Right cardiac atrium (tissue), 5 donors: ENCODE results near the gene DGCR2. TPM values are rescaled to one million over a fixed set of nuclear protein-coding genes. Genes with fewer than 3 reads are reported as not detected.
"Not testable (repeated sequence)": the region's sequence is repeated elsewhere in the genome, so short reads cannot be mapped to it uniquely, and the experiment has no call there.

Experiments used
- ATAC-seq, 2 donors: fragments of 200-7000 bp; cut with Tn5 transposase; one replicate each; pipeline versions ENCODE4 v1.8.0 to v1.9.1; 2020; ENCODE audit warnings: moderate library complexity in 2 of 2, mild to moderate bottlenecking in 1 of 2
- DNase-seq, 3 donors: peaks; one replicate each; pipeline ENCODE4 v3.0.0-alpha.2; 2020
- H3K27ac ChIP-seq: one replicate; pipeline ENCODE4 v1.5.1; 2013; ENCODE audit warnings: mild to moderate bottlenecking, low read length, control low read depth, moderate library complexity
- H3K27me3 ChIP-seq: one replicate; pipeline ENCODE4 v1.6.1; 2013; ENCODE audit not compliant: control insufficient read depth, insufficient read depth
- H3K4me1 ChIP-seq: one replicate; pipeline ENCODE4 v1.6.1; 2013; ENCODE audit warnings: low read length; ENCODE audit not compliant: control insufficient read depth, insufficient read depth
- H3K4me3 ChIP-seq: one replicate; pipeline ENCODE4 v1.5.1; 2013; ENCODE audit warnings: low read length, control low read depth
- H3K9me3 ChIP-seq: one replicate; pipeline ENCODE4 v1.6.1; 2013; ENCODE audit warnings: low read length; ENCODE audit not compliant: control insufficient read depth
- WGBS: extraction: QIAGEN DNeasy Blood & Tissue Kit; methylation state at CpG from one replicate; pipeline ENCODE4 v1.1.7; 2013; 5-methylcytosine and 5-hydroxymethylcytosine counted together
- intact Hi-C, 4 donors: fragments of 100-400 bp; cut with DNase I; formaldehyde crosslinking; loops; one replicate each; pipeline versions ENCODE4 v1.11.0 to v1.14.0; 2022 to 2023
- polyA plus RNA-seq: library from polyadenylated mRNA; stranded (reverse); fragments of 200-250 nt; gene quantifications from one replicate; pipeline ENCODE4 v1.2.3, GENCODE V29; 2013
- total RNA-seq, 4 donors: library from RNA; stranded (reverse); fragmentation: NEBNext Ultra II Directional; extraction: Animal tissue kit (Norgen Biotek cat#: 25700); gene quantifications; one replicate each; pipeline ENCODE4 v1.2.1, GENCODE V29; 2021
- donor health status: healthy with polysubstance abuse.
- donor health status: DM: no; HTN: yes; CAD: no.
- donor health status: DM: no; HTN: no; CAD: no.
- donor health status: DM: no; HTN: yes; CAD: no; lungs with severe emphysema.
- donor health status: DM: yes; HTN: yes; CAD: no.

DGCR2 gene
- total and polyA plus RNA-seq, 5 donors = 28.9 to 38.8 (median 34.9) TPM

DNA sequence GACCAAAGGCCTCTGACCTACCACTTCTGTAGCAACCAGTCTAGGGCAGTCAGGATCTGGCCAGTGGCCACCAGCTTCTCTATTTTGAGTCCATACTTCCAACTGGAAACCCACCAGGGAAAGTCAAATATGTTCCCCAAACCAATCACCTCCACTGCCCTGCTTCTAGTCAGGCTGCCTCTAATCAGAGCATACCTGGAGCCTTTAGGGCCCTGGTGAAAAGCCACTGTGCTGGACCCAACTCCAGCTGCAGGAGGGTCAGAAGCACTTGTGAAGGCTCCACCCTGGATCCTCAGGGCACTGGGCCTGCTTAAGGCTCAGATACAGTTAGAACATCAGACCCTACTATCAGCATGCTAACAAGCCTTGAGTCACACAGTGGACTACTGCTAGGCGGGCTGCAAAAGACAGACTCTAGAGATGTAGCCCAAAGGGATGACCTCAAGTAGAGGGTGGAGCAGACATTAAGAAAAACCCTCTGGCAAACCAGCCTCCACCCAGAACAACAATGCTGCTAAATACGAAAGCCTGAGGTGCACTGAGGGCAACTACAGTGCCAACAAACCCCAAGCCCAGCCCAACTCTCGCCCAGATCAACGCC, 69.2 kb downstream of the DGCR2 start:
- ATAC-seq (peak in 1 of 2 donors; percentile 34), DNase-seq (no peak)
- 93% methylated on average over 4 of the region's 4 CpGs for WGBS
- no peak overlapping the region for H3K4me3 ChIP-seq
- no peaks in the 10 kb centered on the region for H3K27me3 ChIP-seq
- H3K27ac ChIP-seq = no peak overlapping the region
- no peaks in the 10 kb centered on the region for H3K4me1 ChIP-seq
- no peaks in the 10 kb centered on the region for H3K9me3 ChIP-seq
- intact Hi-C loops = no loop called here

DNA sequence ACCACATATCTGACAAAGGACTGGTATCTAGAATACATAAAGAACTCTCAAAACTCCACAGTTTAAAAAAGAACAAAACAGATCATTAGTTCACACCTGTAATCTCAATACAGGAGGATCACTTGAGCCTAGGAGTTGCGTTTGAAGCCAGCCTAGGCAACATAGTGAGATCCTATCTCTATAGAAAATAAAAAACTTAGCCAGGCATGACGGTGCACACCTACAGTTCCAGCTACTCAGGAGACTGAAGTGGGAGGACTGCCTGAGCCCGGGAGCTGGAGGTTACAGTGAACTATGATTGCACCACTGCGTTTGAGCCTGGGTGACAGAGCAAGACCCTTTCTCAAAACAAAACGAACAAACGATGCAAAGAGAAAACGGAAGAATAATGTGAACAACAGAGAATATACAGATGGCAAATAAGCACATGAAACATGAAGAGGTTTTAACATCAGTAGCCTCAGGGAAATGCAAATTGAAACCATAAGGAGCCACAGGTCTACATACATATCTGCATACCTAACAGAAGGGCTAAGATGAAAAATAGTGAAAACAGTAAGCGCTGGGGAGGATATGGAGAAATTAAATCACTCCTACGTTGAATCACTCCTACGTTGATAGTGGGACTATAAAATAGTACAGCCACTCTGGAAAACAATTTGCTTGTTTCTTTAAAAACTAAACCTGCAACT, 70.7 kb downstream of the DGCR2 start:
- H3K4me3 ChIP-seq = no peak overlapping the region
- 83% methylated on average over 10 of the region's 10 CpGs for WGBS
- ATAC-seq = no peak
- H3K27me3 ChIP-seq = no peaks in the 10 kb centered on the region
- intact Hi-C loops = no loop called here
- H3K9me3 ChIP-seq = no peaks in the 10 kb centered on the region
- DNase-seq = no peak
- no peaks in the 10 kb centered on the region for H3K4me1 ChIP-seq
- no peak overlapping the region for H3K27ac ChIP-seq

GRCh38 chr22:19050847-19051246, 71.4 kb downstream of the DGCR2 start:
- H3K4me1 ChIP-seq, ATAC-seq, DNase-seq, intact Hi-C loops, H3K4me3 ChIP-seq, H3K27ac ChIP-seq, H3K27me3 ChIP-seq, H3K9me3 ChIP-seq: not testable (repeated sequence)
- 91% methylated on average over 4 of the region's 4 CpGs for WGBS

- no peaks in the 10 kb centered on the region for H3K27me3 ChIP-seq
- ATAC-seq (no peak), DNase-seq (no peak)
- no peak overlapping the region for H3K4me3 ChIP-seq
- 76% methylated on average over 3 of the region's 3 CpGs for WGBS
- intact Hi-C loops = no loop called here
- H3K27ac ChIP-seq = no peak overlapping the region
- H3K4me1 ChIP-seq = no peaks in the 10 kb centered on the region
- H3K9me3 ChIP-seq = no peaks in the 10 kb centered on the region
Measured at GRCh38 chr22:19050117-19050516, 72.1 kb downstream of the DGCR2 start.

DNA sequence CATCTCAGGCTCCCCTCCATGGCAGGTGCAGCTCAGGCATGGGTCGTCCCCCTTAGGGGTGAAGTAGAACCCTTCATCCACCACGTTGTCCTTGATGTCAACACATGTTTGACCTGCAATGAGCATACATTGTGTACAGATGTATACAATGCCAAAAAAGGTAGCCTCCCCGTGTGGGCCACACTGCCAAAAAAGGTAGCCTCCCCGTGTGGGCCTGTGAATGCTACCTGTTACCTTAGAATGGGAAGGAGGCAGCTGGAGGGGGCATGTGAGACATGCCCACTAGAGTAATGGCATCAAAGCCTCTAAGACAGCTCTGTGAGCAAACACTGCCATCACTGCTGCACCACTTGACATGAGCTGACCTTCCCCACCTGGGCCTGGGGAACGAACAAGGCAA, 73.7 kb downstream of the DGCR2 start:
- H3K4me1 ChIP-seq = no peaks in the 10 kb centered on the region
- H3K27me3 ChIP-seq = no peaks in the 10 kb centered on the region
- no peak for DNase-seq
- no peaks in the 10 kb centered on the region for H3K9me3 ChIP-seq
- 88% methylated on average over 5 of the region's 5 CpGs for WGBS
- no peak overlapping the region for H3K4me3 ChIP-seq
- H3K27ac ChIP-seq = no peak overlapping the region
- intact Hi-C loops = no loop called here
- no peak for ATAC-seq

- intact Hi-C loops = no loop called here
- ATAC-seq = no peak
Measured at GRCh38 chr22:19047993-19048392, 74.2 kb downstream of the DGCR2 start.

DNA sequence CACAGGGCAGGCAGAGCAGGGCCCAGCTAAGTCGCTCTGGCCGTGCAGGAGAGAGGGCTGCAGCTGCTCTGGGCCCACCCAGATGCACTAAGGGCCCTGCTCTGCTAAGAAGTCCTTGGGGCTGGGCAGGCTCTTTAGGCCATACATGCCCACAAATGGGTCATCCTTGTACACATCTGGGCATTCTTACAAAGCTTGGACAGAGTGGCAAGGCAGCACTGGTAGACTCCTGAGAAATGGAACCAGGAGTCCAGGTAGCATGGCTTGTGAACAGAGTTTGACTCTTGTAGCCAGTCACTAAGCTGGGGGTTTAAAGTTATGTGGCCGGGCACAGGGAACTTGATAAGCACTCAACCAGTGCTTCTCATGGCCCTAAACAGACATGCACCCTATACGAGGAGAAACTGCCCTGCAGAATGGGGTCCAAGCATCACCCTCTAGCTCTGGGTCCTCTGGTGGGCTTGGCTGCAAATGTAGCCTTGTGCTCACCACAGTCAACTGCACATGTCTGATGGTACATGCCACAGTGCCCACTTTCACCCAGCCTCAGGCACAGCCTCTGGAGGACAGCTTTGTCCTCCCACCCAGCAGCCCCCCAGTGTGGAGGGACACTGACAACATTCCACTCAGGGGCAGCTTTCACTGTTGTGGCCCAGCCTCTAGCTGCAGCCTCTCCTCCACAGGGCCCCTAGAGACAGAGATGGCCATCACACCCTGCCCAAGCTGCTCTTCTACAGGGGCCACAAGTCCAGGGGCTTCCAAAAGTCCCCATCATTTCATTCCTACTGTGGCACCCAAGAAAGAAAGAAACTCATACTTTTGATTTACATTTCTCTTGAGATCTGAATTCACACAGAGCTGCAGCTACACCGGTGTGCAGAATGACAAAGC, 75.2 kb downstream of the DGCR2 start:
- 96% methylated on average over 5 of the region's 5 CpGs for WGBS
- H3K4me1 ChIP-seq = no peaks in the 10 kb centered on the region
- DNase-seq = no peak
- no peak overlapping the region for H3K4me3 ChIP-seq
- no peaks in the 10 kb centered on the region for H3K9me3 ChIP-seq
- H3K27ac ChIP-seq = no peak overlapping the region
- ATAC-seq = no peak
- H3K27me3 ChIP-seq = no peaks in the 10 kb centered on the region
- intact Hi-C loops = no loop called here

More at GRCh38 chr22:19047993-19048392, 74.2 kb downstream of the DGCR2 start:
- Histone ChIP-seq H3K4me1 (no peaks in the 10 kb centered on the region), H3K27ac (no peak overlapping the region), H3K4me3 (no peak overlapping the region), H3K9me3 (no peaks in the 10 kb centered on the region), H3K27me3 (no peaks in the 10 kb centered on the region)
- WGBS = 96% methylated on average over 11 of the region's 11 CpGs
- no peak for DNase-seq

DNA sequence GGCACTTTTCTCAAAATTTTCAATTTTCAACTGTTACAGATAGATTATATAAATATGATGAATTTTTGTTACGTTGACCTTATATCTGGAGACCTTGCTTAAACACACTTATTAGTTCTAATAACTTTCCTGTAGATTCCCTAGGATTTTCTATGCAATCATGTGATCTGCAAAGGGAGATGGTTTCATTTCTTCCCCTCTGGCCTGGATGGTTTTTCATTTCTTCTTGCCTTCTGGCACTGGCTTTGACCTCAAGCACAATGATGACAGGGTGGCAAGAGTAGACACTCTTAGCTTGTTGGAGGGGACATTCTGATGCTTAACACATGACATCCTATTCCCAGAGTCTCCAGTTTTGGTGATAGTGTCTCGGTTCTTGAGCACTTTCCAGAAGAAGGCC, 75.9 kb downstream of the DGCR2 start:
- 99% methylated on average over 2 of the region's 2 CpGs for WGBS
- H3K27ac ChIP-seq = no peak overlapping the region
- no peaks in the 10 kb centered on the region for H3K4me1 ChIP-seq
- ATAC-seq (no peak), DNase-seq (no peak)
- intact Hi-C loops = no loop called here
- H3K4me3 ChIP-seq = no peak overlapping the region
- no peaks in the 10 kb centered on the region for H3K27me3 ChIP-seq
- H3K9me3 ChIP-seq = no peaks in the 10 kb centered on the region

GRCh38 chr22:19045094-19045493, 77.1 kb downstream of the DGCR2 start:
- intact Hi-C loops = no loop called here
- no peak for ATAC-seq

DNA sequence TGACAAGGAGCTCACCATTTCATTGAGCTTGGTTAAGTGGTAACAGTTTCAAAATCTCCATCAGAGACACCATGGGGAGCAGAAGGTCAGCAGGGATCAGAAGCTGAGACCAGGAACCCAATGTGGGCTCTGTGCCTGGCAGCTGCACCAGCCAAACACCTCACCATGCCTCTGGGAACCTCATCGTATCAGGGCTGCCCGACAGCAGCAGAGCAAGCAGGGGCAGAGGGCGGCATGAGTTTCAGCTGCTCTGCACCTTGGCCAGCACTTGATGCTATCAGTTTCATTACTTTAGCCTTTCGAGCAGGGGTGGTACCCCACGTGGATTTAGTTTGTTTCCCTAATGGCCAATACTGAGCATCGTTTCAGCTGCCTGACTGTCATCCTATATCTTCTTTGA, 77.8 kb downstream of the DGCR2 start:
- Histone ChIP-seq H3K27ac (no peak overlapping the region), H3K27me3 (no peaks in the 10 kb centered on the region), H3K9me3 (no peaks in the 10 kb centered on the region), H3K4me1 (no peaks in the 10 kb centered on the region), H3K4me3 (no peak overlapping the region)
- no peak for ATAC-seq
- 82% methylated on average over 6 of the region's 6 CpGs for WGBS
- DNase-seq = no peak
- intact Hi-C loops = no loop called here

More at GRCh38 chr22:19045094-19045493, 77.1 kb downstream of the DGCR2 start:
- H3K4me1 ChIP-seq = no peaks in the 10 kb centered on the region
- 92% methylated on average over 7 of the region's 7 CpGs for WGBS
- no peak overlapping the region for H3K27ac ChIP-seq
- no peak overlapping the region for H3K4me3 ChIP-seq
- H3K27me3 ChIP-seq = no peaks in the 10 kb centered on the region
- H3K9me3 ChIP-seq = no peaks in the 10 kb centered on the region
- no peak for DNase-seq
